A549 (cell line): Measurements from ENCODE around the gene SKIC8.

Experiments used
- BHLHE40 ChIP-seq: IDR thresholded peaks from 2 replicates; pipeline ENCODE4 v1.6.1; 2012; ENCODE audit warnings: low read depth, low read length, inconsistent platforms
- CEBPB ChIP-seq, 2 experiments: fragments of >200 bp in 1 of 2; sonication (Bioruptor Twin) in 1 of 2; formaldehyde crosslinking in 1 of 2; IDR thresholded peaks; 2 replicates each; pipeline ENCODE4 v1.6.1; 2012 to 2016
- CHD2 ChIP-seq: fragments of 150-350 bp; IDR thresholded peaks from 2 replicates; pipeline ENCODE4 v1.6.1; 2014; ENCODE audit warnings: low read length; ENCODE audit not compliant: partially characterized antibody
- CHD4 ChIP-seq: fragments of 200-600 bp; sonication (generic); IDR thresholded peaks from 2 replicates; pipeline ENCODE4 v1.6.1; 2016; ENCODE audit warnings: antibody characterized with exemption, mild to moderate bottlenecking, borderline replicate concordance
- CTCF ChIP-seq: fragments of >200 bp; sonication (Bioruptor Twin); formaldehyde crosslinking; IDR thresholded peaks from 3 replicates; pipeline ENCODE4 v1.5.1; 2016
- ESRRA ChIP-seq: fragments of 150-350 bp; IDR thresholded peaks from 2 replicates; pipeline ENCODE4 v1.6.1; 2014; ENCODE audit warnings: mild to moderate bottlenecking, low read length, borderline replicate concordance
- JUN ChIP-seq, 2 experiments: fragments of >200 bp; sonication (Bioruptor Twin); formaldehyde crosslinking; IDR thresholded peaks; 2 replicates in 1 of 2; 3 replicates in 1 of 2; pipeline ENCODE4 v1.6.1; 2016 to 2017
- MAFK ChIP-seq: fragments of 450-650 bp; IDR thresholded peaks from 2 replicates; pipeline ENCODE4 v1.6.1; 2014; ENCODE audit not compliant: partially characterized antibody
- MAZ ChIP-seq: fragments of 150-350 bp; IDR thresholded peaks from 2 replicates; pipeline ENCODE4 v1.6.1; 2014; ENCODE audit warnings: antibody characterized with exemption, low read depth, low read length, borderline replicate concordance
- NFE2L2 ChIP-seq: fragments of 150-350 bp; conservative IDR thresholded peaks from 2 replicates; pipeline ENCODE4 v1.6.1; 2014; ENCODE audit warnings: low read length
- POLR2A ChIP-seq: IDR thresholded peaks from 2 replicates; pipeline ENCODE4 v1.6.1; 2012; ENCODE audit warnings: mild to moderate bottlenecking, low read length

GRCh38 chr15:78249131-78249530, 50.3 kb downstream of the SKIC8 start:
- TF ChIP-seq CTCF (no peak), MAZ (no peak), NFE2L2 (no peak), CHD2 (no peak), CHD4 (no peak), ESRRA (no peak), POLR2A (no peak), JUN (IDR thresholded peaks at IDR 0.05) (no peak), CEBPB (IDR thresholded peaks at IDR 0.05) (no peak), MAFK (no peak), BHLHE40 (no peak)
